GM18867 (cell line): ENCODE data around the gene CMIP.
"Not testable (repeated sequence)": the region's sequence is repeated elsewhere in the genome, so short reads cannot be mapped to it uniquely, and the experiment has no call there.

Source experiments
- ATAC-seq: cut with Tn5 transposase; IDR thresholded peaks from one replicate; pipeline ENCODE4 v1.9.1; 2021; ENCODE audit warnings: mild to moderate bottlenecking, moderate library complexity; ENCODE audit not compliant: unreplicated experiment

CMIP gene

DNA sequence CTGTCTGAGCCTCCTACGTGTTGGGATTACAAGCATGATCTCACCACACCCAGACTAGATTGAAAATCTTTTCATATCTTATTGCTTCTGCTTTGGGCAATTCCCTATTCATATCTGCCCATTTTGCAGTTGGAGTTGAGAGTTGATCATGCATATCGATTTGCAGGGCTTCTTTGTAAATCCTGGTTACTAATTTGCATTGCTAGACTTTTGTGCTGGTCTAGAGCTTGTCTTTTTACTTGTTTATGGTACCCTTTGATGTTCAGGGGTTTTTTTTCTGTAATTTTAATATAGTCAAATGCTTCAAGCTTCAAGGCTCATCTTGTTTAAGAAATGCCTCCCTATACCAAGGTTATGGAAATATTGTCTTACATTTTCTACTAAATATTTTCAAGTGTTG lies 23.5 kb upstream of the CMIP start:
- no peak for ATAC-seq

GRCh38 chr16:81421536-81421935 lies 23.1 kb upstream of the CMIP start:
- no peak for ATAC-seq

- ATAC-seq = not testable (repeated sequence)
Observed at GRCh38 chr16:81422153-81422552, 22.5 kb upstream of the CMIP start.

DNA sequence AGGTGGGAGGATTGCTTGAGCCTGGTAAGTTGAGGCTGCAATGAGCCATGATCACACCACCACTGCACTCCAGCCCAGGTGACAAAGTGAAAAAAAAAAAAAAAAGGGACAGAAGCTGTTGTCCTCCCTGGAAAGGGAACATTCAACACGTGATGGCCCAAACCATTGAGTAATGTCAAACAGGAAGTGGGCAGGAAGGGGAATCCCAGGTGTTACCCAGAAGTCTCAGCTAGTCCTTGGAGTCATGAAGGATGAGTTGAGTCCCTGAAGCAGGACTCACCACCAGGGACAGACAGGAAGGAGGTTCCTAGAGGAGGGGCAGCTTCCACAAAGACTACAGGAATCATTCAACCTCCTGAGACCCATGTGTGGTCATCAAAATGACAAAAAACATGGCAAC lies 19.8 kb upstream of the CMIP start:
- ATAC-seq = no peak

GRCh38 chr16:81427219-81427618 lies 17.4 kb upstream of the CMIP start:
- no peak for ATAC-seq

DNA sequence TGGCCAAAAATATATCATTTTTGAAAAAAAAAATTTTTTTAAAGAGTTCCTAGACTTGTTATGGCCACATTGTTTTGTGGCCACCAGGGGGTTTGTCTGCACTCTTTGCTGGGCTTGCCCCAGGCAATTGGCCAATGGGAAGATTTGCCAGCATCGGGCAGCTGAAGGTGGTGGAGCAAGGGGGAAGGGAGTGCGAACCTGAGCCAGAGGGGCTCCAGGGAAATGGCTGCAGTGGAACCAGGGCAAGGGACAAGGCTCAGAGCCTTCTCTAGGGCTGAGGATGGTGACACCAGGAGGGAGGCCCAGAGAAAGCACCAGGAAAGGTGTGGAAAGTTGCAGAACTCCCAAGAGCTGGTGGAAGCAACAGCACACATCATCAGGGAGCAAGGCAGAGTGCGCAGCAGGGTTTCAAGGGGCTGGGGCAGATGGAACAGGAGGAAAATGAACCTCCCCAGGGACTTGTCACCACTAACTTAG lies 15.5 kb upstream of the CMIP start:
- no peak for ATAC-seq

GRCh38 chr16:81431554-81432353 lies 12.9 kb upstream of the CMIP start:
- ATAC-seq = peak; percentile 25

DNA sequence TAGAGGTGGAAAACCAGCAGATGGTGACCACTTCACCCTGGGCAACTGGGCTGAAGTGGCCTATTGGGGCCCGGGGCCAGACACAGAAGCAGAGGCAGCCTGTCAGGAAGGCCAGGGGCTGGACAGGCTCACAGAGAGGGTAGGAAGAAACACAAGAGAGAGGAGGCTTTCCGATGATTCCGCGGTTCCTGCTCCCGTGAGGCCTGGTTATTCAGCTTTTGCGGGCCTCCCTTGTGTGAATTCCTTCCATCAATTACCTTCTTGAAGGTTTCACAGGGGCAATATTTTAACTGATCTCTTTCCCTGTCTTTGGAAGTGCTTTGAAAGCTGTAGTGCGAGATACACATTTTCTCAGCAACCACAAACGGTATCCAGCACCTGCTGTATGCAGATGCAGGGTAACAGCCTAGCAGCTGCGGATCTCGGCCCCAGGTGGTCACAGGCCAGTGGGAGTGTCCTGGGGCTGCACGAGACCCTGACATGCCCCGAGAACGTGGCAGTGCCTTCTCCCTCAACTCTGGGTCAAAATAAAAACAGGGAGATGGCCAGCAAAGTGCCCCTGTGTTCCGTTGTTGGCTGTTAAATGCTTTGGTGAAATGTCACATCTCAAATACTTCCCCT lies 11.6 kb upstream of the CMIP start:
- no peak for ATAC-seq

- no peak for ATAC-seq
Observed at GRCh38 chr16:81435103-81435502, 9.5 kb upstream of the CMIP start.

DNA sequence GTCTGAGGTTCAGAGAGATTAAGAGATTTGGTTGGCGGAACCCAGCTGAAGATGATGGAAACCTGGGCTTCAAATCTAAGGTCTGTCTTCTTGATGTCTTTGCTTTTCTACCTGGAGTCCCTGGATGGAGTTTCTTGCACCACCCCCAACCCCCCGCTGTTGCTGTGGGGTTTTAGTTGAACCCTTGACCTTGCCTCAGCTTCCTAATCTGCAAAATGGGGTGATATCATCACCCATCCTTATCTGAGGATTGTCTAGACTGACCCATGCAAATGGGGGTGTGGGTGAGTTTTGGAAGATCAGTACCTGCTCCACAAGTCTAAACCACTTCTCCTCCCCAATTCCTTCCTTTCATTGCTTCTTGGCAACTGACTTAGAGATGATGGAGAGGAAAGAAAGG lies 9.0 kb upstream of the CMIP start:
- no peak for ATAC-seq

GRCh38 chr16:81436386-81436785 lies 8.2 kb upstream of the CMIP start:
- no peak for ATAC-seq

- no peak for ATAC-seq
Observed at GRCh38 chr16:81437865-81438264, 6.7 kb upstream of the CMIP start.

DNA sequence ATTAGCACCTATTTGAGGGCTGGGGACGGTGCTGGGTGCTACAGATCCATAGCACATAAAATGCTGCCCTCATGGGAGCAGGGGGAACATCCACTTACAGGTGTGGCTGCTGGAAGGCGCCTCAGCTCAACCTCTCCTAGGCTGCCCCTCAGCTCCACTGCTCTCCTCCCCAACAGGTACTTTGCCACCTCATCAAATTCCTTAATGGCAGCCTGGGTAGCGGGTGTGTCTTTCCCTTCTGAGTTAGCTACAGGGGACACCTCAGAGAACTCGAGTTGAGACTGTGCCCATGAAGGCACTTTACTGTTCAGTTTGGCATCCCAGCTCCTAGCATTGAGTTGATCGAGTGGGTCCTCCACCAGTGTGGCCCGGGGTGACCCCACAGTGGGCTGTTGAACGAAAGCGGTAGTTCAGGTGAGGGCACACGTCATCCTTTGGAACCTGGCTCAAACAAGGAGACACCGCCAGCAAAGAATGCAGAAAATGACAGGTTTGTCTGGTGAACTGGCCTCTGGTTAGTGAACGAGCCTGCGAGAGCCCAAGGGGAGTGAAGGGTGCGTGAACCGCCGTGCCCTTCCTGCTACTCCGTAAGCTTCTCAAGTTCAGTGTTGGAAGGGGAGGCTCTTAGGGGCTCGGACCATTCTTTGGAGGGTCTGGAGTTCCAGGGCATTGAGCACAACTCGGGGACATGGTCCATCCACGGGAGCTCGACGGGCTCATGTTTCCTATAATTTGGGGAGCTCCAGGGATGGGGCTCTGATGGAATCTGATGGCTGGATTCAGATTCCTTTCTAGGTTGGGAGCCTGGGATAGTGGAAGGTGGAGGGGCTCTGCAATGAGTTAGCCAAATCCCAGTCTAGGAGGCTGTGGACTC lies 3.5 kb upstream of the CMIP start:
- ATAC-seq = no peak

DNA sequence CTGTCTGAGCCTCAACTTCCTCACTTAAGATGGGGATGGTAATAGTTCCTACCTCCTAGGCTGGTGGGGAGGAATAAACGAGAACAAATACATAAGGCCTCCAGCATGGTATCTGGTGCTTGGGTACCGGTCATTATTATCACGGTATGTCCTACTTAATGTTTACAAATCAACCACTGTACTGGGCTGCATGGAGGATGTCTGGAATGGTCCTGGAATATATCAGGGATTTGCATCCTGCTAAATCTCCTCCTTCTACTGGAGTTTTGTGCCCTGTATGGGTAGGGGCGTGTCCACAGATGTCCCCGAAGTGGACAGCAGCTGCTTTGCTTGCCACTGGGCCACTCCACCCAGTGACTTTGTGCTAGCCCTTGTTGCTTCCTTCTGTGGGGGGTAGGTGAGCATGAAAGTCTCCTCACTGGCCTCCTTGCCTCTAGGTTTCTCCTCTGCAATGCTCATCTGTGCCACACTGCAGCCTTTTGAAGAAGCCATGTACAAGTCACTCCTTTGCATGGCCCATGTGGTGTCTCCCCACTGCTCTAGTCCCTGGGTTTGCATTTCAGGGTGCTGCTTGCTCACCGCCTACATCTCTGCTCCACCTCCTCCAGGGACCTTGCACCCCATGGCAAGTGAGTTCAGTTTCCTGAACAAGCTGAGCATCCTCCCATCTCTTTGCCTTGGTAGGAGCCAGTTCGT lies 2.2 kb upstream of the CMIP start:
- no peak for ATAC-seq

DNA sequence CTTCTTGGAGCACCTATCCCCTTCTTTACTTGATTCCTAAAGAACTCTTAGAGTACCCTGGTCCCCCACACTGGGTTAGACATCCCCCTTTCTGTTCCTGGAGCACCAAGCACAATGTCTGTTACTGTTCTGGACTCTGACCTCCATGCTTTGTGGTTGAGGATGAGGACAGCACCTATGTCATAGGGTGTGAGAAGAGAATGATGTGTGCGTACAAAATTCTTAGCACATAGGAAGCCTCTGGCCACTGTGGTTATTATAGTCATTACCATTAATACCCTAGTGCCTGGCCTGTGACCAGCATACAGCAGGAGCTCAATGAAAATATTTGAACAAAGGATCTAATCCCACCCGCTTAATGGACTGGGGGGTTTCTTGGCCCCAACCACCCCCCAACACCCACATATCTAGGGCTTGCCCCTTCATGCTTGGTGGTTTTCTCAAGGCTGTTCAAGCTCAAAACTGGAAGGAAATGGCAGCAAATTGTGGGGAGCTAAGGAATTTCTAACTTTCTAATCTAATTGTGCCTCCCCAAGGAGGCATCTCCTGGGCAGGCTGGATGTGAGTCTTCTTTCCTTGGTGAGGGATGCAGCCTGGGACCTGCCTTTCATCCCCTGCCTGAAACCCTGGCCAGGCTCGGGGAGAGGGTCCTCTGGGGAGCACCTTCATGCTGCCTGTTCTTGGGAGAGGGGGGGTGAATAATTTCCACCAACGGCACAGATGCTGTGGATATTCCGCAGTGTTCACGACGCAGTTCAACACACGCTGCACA lies 1.5 kb upstream of the CMIP start:
- ATAC-seq = no peak

DNA sequence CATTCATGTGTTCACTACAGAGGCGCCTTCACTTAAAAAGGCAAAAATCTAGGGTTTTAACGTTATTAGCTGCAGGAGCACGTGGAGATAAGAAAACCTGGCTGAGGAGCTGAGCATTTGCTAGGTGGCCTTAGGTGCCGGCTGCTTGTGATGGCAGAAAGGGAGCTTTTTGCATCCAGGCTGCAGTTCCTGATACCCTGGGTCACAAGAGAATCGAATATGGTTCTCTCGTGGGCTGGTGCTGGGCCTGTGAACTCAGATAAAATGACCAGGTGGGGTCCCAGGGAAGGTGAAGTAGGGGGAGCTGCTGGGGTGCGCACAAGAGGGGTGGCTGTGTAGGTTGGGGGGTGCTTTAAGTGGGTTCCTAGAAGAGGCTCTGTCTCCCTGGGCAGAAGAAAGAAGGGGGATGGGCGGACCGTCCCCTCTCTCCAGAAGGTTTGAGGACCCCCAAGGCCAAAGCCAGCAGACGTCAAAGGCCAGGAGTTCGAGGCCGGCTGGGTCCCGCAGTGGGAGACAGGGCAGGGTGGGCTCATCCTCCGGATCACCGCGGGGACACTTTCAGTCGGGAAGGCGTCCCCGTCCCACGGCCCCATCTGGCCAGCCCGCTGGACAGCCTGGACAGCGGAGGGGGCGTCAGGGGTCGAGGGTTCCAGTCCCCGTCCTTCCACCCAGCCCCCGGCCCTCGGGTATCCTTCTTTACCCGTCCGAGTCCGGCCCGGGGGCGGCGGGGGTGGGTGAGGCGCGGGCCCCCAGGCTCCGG lies 740 bp upstream of the CMIP start:
- no peak for ATAC-seq

DNA sequence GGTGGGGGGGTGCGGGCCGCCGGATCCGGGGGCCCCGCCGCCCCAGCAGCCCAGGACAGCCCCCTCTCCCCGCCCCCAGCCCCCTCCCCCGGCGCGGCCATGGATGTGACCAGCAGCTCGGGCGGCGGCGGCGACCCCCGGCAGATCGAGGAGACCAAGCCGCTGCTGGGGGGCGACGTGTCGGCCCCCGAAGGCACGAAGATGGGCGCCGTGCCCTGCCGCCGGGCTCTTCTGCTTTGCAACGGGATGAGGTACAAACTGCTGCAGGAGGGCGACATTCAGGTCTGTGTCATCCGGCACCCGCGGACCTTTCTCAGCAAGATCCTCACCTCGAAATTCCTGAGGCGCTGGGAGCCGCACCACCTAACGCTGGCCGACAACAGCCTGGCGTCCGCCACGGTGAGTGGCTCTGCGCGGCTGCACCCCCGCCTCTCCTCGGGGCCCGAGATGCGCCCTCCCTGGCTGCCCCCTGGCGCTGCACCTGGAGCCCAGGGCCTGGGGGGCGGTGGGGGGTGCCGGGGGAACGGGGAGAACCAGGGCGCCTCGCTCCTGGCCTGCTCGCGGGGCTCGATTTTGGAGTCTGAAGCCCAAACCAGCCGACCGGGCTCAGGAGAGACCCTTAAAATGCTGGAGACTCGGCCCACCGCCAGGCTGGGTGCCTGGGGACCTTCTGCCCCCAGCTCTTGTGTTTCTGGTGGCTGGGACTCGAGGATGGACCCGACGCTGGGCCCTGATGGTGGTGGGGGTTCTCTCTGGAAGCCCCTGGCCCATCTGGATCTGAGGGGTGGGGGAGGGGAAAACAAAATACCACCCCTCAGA lies 744 bp downstream of the CMIP start:
- ATAC-seq = peak; percentile 27
